Heart right ventricle (tissue), 16 donors: ENCODE results near the gene SKAP1. TPM values are rescaled to one million over a fixed set of nuclear protein-coding genes. Genes with fewer than 3 reads are reported as not detected.

Experiments
- ATAC-seq, 8 donors: fragments of 200-7000 bp; cut with Tn5 transposase; one replicate each; pipeline ENCODE4 v1.9.1; 2020; ENCODE audit warnings: mild to moderate bottlenecking in 8 of 8, moderate library complexity in 8 of 8, moderate number of reproducible peaks in 1 of 8
- DNase-seq, 2 donors: peaks; one replicate each; pipeline ENCODE4 v3.0.0-alpha.2; 2020
- H3K27ac ChIP-seq, 10 donors: fragments of 200-600 bp; sonication (generic) in 2 of 10; one replicate each; pipeline versions ENCODE4 v1.5.0 to v1.8.0; 2020 to 2022; ENCODE audit warnings: mild to moderate bottlenecking in 3 of 10
- H3K27me3 ChIP-seq, 7 donors: fragments of 200-600 bp; one replicate each; pipeline ENCODE4 v1.8.0; 2021 to 2022; ENCODE audit warnings: mild to moderate bottlenecking in 2 of 7
- H3K36me3 ChIP-seq, 9 donors: fragments of 200-600 bp; sonication (generic) in 1 of 9; one replicate each; pipeline versions ENCODE4 v1.5.0 to v1.8.0; 2020 to 2022; ENCODE audit warnings: mild to moderate bottlenecking in 2 of 9
- H3K4me1 ChIP-seq, 9 donors: fragments of 200-600 bp; sonication (generic) in 1 of 9; one replicate each; pipeline versions ENCODE4 v1.5.0 to v1.8.0; 2020 to 2022; ENCODE audit warnings: mild to moderate bottlenecking in 4 of 9
- H3K4me3 ChIP-seq, 10 donors: fragments of 200-600 bp; sonication (generic) in 2 of 10; one replicate each; pipeline versions ENCODE4 v1.5.0 to v1.8.0; 2020 to 2022; ENCODE audit warnings: mild to moderate bottlenecking in 7 of 10, moderate library complexity in 2 of 10
- H3K9me3 ChIP-seq, 11 donors: fragments of 200-600 bp in 10 of 11; sonication (generic) in 2 of 11; one replicate each; pipeline versions ENCODE4 v1.5.0 to v1.8.0; 2013 to 2022; ENCODE audit warnings: mild to moderate bottlenecking in 2 of 11, control low read depth in 1 of 11, moderate library complexity in 1 of 11
- WGBS, 2 donors: extraction: QIAGEN DNeasy Blood & Tissue Kit; methylation state at CpG; one replicate each; pipeline ENCODE4 v1.1.7; 2013; ENCODE audit warnings: inconsistent platforms in 1 of 2; 5-methylcytosine and 5-hydroxymethylcytosine counted together
- intact Hi-C, 10 donors: fragments of 100-400 bp; cut with DNase I; formaldehyde crosslinking; loops; one replicate each; pipeline versions ENCODE4 v1.11.1 to v1.14.2; 2022
- polyA plus RNA-seq, 2 donors: library from polyadenylated mRNA; stranded (reverse); fragments of 200-250 nt; gene quantifications; one replicate each; pipeline ENCODE4 v1.2.3, GENCODE V29; 2013
- total RNA-seq, 10 donors: library from RNA; stranded (reverse); fragmentation: NEBNext Ultra II Directional in 3 of 10; extraction: Animal tissue kit (Norgen Biotek cat#: 25700) in 3 of 10; gene quantifications; one replicate each; pipeline versions ENCODE4 v1.2.1 to v1.2.4, GENCODE V29; 2021 to 2023
- TF ChIP-seq, protein P1 (sequence below), 9 donors: fragments of 200-600 bp; sonication (generic) in 2 of 9; IDR thresholded peaks; one replicate each; pipeline versions ENCODE4 v1.5.0 to v1.8.0; 2021 to 2022; ENCODE audit warnings: antibody characterized with exemption in 9 of 9, mild to moderate bottlenecking in 5 of 9, moderate library complexity in 1 of 9
- donor health status: Arrhythmogenic right ventricular cardiomyopathy.
- donor health status: ischemic (EF 13 %, LVEDD 7.1; RV severe dilation, severe dysfunction).
- donor health status: healthy with polysubstance abuse.
- donor health status: DM: no; HTN: yes; CAD: no.
- donor health status: DM: no; HTN: no; CAD: no.
- donor health status: ischemic (EF 25% LVEDD 6.9; RV normal size, moderate dysfunction).
- donor health status: ischemic (EF 25% LVEDD 5.7; RV mildly dilated, moderate dysfunction).
- donor health status: healthy.
- donor health status: DM: yes; HTN: yes; CAD: no.
- donor health status: Ischemic cardiomyopathy.
- donor health status: ischemic (EF 35%, LVEDD 5.7; RV mildly dilated, moderate dysfunction).
- donor health status: nonischemic (EF 11% LVEDD 7.7; RV severe dilation, severe dysfunction).
- donor health status: DM: yes; HTN: yes; CAD: no.
- donor health status: PGD.
- donor health status: ischemic (EF 29% LVEDD 5.4; RV normal size, mild dysfunction).
- donor health status: nonischemic (EF 23%, LVEDD 6.1; RV moderate dilation, normal function).

Gene SKAP1
- total and polyA plus RNA-seq, 12 donors = 0.33 to 1.7 (median 0.75) TPM; not detected in 5

DNA sequence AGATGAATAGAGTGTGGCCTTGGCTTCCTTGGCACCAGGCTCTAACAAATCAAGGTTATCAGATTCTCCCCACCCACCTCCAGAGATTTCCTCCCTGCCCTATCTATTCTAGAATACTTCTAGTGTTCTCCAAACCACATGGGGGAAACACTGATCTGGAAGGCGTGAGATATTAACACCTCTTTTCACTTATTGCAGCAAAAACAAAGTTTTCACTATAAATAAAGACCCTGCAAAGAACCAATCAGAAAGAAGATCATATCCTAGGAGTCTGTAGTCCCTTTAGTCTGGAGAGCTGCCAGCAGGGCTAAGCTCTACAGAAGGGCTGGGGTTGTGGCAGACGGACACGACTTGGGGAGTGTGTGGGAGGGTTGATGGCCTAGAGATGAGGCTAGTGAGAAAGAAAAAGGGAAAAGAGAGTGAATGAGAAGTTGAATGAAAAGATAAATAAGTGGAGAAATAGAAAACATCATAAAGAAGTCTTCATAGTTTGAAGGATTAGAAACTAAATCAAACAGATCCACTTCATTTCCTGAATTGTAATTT lies 8.6 kb upstream of the SKAP1 start:
- WGBS, 2 donors = 48 to 56% methylated on average over 3 of the region's 3 CpGs
- TF ChIP-seq, protein P1, sequence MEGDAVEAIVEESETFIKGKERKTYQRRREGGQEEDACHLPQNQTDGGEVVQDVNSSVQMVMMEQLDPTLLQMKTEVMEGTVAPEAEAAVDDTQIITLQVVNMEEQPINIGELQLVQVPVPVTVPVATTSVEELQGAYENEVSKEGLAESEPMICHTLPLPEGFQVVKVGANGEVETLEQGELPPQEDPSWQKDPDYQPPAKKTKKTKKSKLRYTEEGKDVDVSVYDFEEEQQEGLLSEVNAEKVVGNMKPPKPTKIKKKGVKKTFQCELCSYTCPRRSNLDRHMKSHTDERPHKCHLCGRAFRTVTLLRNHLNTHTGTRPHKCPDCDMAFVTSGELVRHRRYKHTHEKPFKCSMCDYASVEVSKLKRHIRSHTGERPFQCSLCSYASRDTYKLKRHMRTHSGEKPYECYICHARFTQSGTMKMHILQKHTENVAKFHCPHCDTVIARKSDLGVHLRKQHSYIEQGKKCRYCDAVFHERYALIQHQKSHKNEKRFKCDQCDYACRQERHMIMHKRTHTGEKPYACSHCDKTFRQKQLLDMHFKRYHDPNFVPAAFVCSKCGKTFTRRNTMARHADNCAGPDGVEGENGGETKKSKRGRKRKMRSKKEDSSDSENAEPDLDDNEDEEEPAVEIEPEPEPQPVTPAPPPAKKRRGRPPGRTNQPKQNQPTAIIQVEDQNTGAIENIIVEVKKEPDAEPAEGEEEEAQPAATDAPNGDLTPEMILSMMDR (IDR thresholded peaks at IDR 0.05) = no peak
- peaks cover 0 to 67% (median 51%) of the 10 kb centered on the region in 7 donors for H3K27me3 ChIP-seq
- peaks cover 0 to 50% (median 0%) of the 10 kb centered on the region in 9 donors for H3K4me1 ChIP-seq
- H3K27ac ChIP-seq = no peak overlapping the region
- ATAC-seq = no peak
- DNase-seq = no peak
- no peaks in the 10 kb centered on the region for H3K36me3 ChIP-seq
- H3K9me3 ChIP-seq = no peaks in the 10 kb centered on the region
- intact Hi-C loops = no loop called here
- no peak overlapping the region for H3K4me3 ChIP-seq

DNA sequence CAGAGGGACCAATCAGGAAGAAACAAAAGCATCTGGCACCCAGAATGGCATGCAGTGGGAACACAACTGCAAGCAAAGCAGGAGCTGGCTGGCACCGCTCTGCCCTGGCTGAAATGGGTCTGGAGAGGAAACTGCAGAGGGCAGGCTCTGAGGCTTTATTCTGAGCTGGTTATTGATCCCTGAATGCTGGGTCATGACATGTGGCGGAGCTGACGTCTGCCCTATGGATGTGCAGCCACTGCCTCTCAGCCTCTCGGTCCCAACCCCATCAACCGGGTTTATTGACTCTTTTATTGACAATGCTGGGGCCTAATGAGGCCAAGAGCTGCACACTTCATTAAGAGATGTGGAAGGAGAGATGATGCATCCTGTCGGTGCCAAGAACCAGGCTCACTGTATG lies 3.9 kb upstream of the SKAP1 start:
- ATAC-seq (no peak), DNase-seq (no peak)
- intact Hi-C loops = loop anchor here in 1 of 10 donors (1.0 kb wide), 1 partner anchor 15 kb away; no protein-coding TSS in a partner anchor
- no peak overlapping the region for H3K4me3 ChIP-seq
- no peaks in the 10 kb centered on the region for H3K9me3 ChIP-seq
- no peak overlapping the region for H3K27ac ChIP-seq
- TF ChIP-seq, protein P1 (IDR thresholded peaks at IDR 0.05) = no peak
- H3K27me3 ChIP-seq = peaks cover 0 to 95% (median 90%) of the 10 kb centered on the region in 7 donors
- WGBS, 2 donors = 81 to 91% methylated on average over 6 of the region's 6 CpGs
- H3K36me3 ChIP-seq = no peaks in the 10 kb centered on the region
- peaks cover 0 to 9% (median 0%) of the 10 kb centered on the region in 9 donors for H3K4me1 ChIP-seq

DNA sequence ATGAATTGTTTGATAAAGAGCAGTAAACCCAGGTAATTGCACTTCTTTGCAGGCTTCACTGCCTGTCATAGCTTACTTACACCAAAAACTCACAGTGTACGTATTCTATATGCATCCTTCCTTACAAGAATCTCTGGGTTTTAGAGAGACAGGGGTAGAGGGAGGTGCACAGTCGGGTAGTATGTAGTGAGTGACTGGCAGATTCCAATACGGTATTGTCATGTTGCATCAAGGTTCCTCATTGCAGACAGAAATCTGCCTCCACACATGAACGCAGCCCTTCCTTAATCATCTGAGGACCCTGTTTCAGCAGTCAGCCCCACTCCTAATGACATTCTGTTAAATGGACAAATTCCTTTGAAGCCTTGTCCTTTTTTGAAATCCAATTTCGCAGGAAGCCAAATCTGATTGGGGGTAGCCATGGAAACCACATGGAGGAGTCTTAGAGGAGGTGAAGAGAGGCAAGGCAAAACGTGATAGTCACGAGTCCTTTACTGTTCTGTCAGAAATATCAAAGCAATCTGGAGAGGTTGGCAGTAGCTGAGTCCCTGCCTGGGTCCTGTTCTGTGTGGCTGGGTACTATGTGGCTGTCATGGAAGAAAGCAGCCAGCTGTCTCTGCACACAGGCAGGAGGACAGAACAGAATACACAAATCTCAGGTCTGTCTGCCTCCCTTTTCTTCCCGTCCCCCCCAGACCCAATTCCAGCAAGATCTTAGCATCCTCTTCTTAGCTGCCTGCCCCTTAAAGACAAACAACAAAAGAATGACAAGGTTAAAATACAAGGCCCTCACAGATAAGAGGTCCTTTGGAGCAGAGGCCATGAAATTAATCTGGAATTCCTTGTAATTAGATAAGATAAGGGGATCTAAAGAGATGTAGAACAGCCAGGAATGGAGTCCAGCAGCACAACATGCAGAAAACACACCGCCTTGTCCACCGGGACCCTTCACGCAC lies 3.1 kb upstream of the SKAP1 start:
- ATAC-seq (no peak), DNase-seq (no peak)
- Histone ChIP-seq H3K27me3 (peaks cover 0 to 99% (median 94%) of the 10 kb centered on the region in 7 donors), H3K4me3 (no peak overlapping the region), H3K9me3 (no peaks in the 10 kb centered on the region), H3K27ac (no peak overlapping the region), H3K4me1 (peaks cover 0 to 3% (median 0%) of the 10 kb centered on the region in 9 donors), H3K36me3 (no peaks in the 10 kb centered on the region)
- TF ChIP-seq, protein P1 (IDR thresholded peaks at IDR 0.05) = no peak
- intact Hi-C loops = loop anchor here in 1 of 10 donors (1.0 kb wide), 1 partner anchor 16 kb away; no protein-coding TSS in a partner anchor
- 34 to 45% methylated on average over 11 of the region's 11 CpGs for WGBS, 2 donors

DNA sequence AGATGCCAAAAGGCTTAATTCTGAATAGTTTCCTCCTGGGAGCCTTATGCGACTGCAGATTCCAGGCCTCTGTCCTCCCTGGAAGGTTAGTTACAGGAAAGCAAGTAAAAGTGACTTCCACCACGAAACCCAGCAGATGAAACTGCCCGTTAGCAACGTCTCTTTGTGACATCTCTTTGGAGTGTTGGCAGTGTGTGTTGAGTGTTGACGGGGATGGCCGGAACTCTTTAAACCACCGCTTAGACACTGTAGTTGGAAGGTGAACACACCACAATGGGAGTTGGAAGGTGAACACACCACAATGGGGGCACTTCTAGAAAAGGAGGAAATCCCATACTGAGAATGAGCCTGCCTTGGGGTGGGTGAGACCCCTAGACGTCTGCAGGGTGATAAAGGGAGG lies 858 bp downstream of the SKAP1 start:
- intact Hi-C loops = no loop called here
- Histone ChIP-seq H3K9me3 (no peaks in the 10 kb centered on the region), H3K27ac (peak overlapping the region in 1 of 10 donors; percentile 83), H3K4me3 (peak overlapping the region in 2 of 10 donors; percentile 2 to 52), H3K27me3 (peaks cover 0 to 91% (median 76%) of the 10 kb centered on the region in 7 donors), H3K4me1 (peaks cover 0 to 16% (median 0%) of the 10 kb centered on the region in 9 donors), H3K36me3 (no peaks in the 10 kb centered on the region)
- 56 to 60% methylated on average over 8 of the region's 8 CpGs for WGBS, 2 donors
- TF ChIP-seq, protein P1 (IDR thresholded peaks at IDR 0.05) = no peak
- DNase-seq = no peak
- ATAC-seq = no peak
